Measurements from ENCODE around the gene MRPS17.

DNA sequence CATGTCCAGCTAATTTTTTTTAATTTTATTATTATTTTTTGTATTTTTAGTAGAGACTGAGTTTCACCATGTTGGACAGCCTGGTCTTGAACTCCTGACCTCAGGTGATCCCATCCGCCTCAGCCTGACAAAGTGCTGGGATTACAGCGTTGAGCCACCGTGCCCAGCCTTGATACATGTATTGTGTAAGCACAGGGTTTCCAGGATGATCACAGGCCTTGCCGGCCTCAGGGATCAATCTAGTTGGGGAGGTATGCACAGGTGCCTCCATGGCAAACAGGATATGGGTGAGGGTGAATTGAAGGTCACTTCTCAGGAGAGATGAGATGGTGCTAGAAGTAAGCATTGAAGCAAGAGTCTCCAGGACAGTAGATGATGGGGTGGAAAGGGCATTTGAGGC, 5.5 kb downstream of the MRPS17 start:
- TF ChIP-seq POLR2A (IDR thresholded peaks at IDR 0.05; ENCODE audit: low read depth, low read length) (no peak), POLR2AphosphoS5 (IDR thresholded peaks at IDR 0.05; ENCODE audit: low read depth, low read length) (no peak), TAF1 (IDR thresholded peaks at IDR 0.05; ENCODE audit: borderline replicate concordance, low read depth, low read length) (no peak)

All from GM12892 (cell line).